Pons (tissue), 1 donor: Measurements from ENCODE around the gene STRN3.
"Not testable (repeated sequence)": the region's sequence is repeated elsewhere in the genome, so short reads cannot be mapped to it uniquely, and the experiment has no call there.

Experiments
- DNase-seq: peaks from one replicate; pipeline ENCODE4 v3.0.0-alpha.2; 2016; ENCODE audit warnings: low spot score

The STRN3 gene

GRCh38 chr14:31026077-31026449, at the start of gene STRN3:
TSS of gene STRN3 (minus strand) at chr14:31026379. CDS start at chr14:31026185, 194 bp downstream.
- DNase-seq, result no peak

GRCh38 chr14:31075144-31075543, 49.0 kb upstream of the STRN3 start:
- no peak for DNase-seq

GRCh38 chr14:31071151-31071550, 45.0 kb upstream of the STRN3 start:
- DNase-seq, result no peak

- DNase-seq, result no peak
Measured at GRCh38 chr14:31070431-31070830, 44.3 kb upstream of the STRN3 start.

- DNase-seq, result no peak
Measured at GRCh38 chr14:31069343-31069742, 43.2 kb upstream of the STRN3 start.

- DNase-seq, result no peak
Measured at GRCh38 chr14:31068235-31068634, 42.1 kb upstream of the STRN3 start.

GRCh38 chr14:31062908-31063307, 36.7 kb upstream of the STRN3 start:
- not testable (repeated sequence) for DNase-seq

GRCh38 chr14:31060253-31060875, 34.2 kb upstream of the STRN3 start:
- no peak for DNase-seq

GRCh38 chr14:31059152-31059924, 33.2 kb upstream of the STRN3 start:
- no peak for DNase-seq

- no peak for DNase-seq
Measured at GRCh38 chr14:31057701-31058364, 31.7 kb upstream of the STRN3 start.

- no peak for DNase-seq
Measured at GRCh38 chr14:31057035-31057434, 30.9 kb upstream of the STRN3 start.

GRCh38 chr14:31052905-31053586, 26.9 kb upstream of the STRN3 start:
- not testable (repeated sequence) for DNase-seq

- DNase-seq, result no peak
Measured at GRCh38 chr14:31051511-31051910, 25.3 kb upstream of the STRN3 start.

- DNase-seq, result no peak
Measured at GRCh38 chr14:31051023-31051422, 24.8 kb upstream of the STRN3 start.

- no peak for DNase-seq
Measured at GRCh38 chr14:31047503-31047902, 21.3 kb upstream of the STRN3 start.

- no peak for DNase-seq
Measured at GRCh38 chr14:31045501-31046080, 19.4 kb upstream of the STRN3 start.

- no peak for DNase-seq
Measured at GRCh38 chr14:31043379-31043778, 17.2 kb upstream of the STRN3 start.

- DNase-seq, result not testable (repeated sequence)
Measured at GRCh38 chr14:31042893-31043292, 16.7 kb upstream of the STRN3 start.

GRCh38 chr14:31042300-31042699, 16.1 kb upstream of the STRN3 start:
- no peak for DNase-seq

- no peak for DNase-seq
Measured at GRCh38 chr14:31038521-31039166, 12.5 kb upstream of the STRN3 start.

- DNase-seq, result no peak
Measured at GRCh38 chr14:31037709-31038221, 11.6 kb upstream of the STRN3 start.
